Trophoblast cell (in vitro differentiated cells and primary cell): ENCODE results near the gene UBE2G1.
A peak's percentile ranks its signal among the peaks of the same experiment; 100 is the strongest.

Experiments used
- DNase-seq, 2 donors: peaks; one replicate each; pipeline ENCODE4 v3.0.0-alpha.2; 2016
- H2AFZ ChIP-seq: 2 replicates; pipeline ENCODE4 v1.6.1; 2013; ENCODE audit warnings: low read length, moderate library complexity, mild to moderate bottlenecking; ENCODE audit not compliant: insufficient read depth, poor library complexity
- H2AK5ac ChIP-seq: 2 replicates; pipeline ENCODE4 v1.6.1; 2013; ENCODE audit warnings: mild to moderate bottlenecking, low read length
- H2BK120ac ChIP-seq: 2 replicates; pipeline ENCODE4 v1.6.1; 2013; ENCODE audit warnings: low read length, mild to moderate bottlenecking, moderate library complexity; ENCODE audit not compliant: insufficient read depth, poor library complexity
- H2BK12ac ChIP-seq: 2 replicates; pipeline ENCODE4 v1.6.1; 2013; ENCODE audit warnings: mild to moderate bottlenecking, low read length, moderate library complexity
- H2BK5ac ChIP-seq: 2 replicates; pipeline ENCODE4 v1.6.1; 2013; ENCODE audit warnings: low read length, low read depth, moderate library complexity, mild to moderate bottlenecking; ENCODE audit not compliant: poor library complexity
- H3K14ac ChIP-seq: 2 replicates; pipeline ENCODE4 v1.6.1; 2013; ENCODE audit warnings: mild to moderate bottlenecking, low read length
- H3K18ac ChIP-seq: 2 replicates; pipeline ENCODE4 v1.6.1; 2013; ENCODE audit warnings: mild to moderate bottlenecking, low read length
- H3K23ac ChIP-seq: 2 replicates; pipeline ENCODE4 v1.6.1; 2013; ENCODE audit warnings: low read length
- H3K27ac ChIP-seq: 2 replicates; pipeline ENCODE4 v1.5.1; 2013; ENCODE audit warnings: low read depth, mild to moderate bottlenecking, inconsistent platforms, low read length, moderate library complexity
- H3K27me3 ChIP-seq: 2 replicates; pipeline ENCODE4 v1.6.1; 2013; ENCODE audit warnings: inconsistent platforms, mild to moderate bottlenecking, low read length, moderate library complexity; ENCODE audit not compliant: insufficient read depth
- H3K36me3 ChIP-seq, 2 experiments: 1 replicate in 1 of 2; 2 replicates in 1 of 2; pipeline ENCODE4 v1.6.1; 2013; ENCODE audit warnings: low read length in 2 of 2, mild to moderate bottlenecking in 2 of 2, moderate library complexity in 1 of 2; ENCODE audit not compliant: insufficient read depth in 2 of 2, control insufficient read depth in 1 of 2
- H3K4ac ChIP-seq: 2 replicates; pipeline ENCODE4 v1.6.1; 2013; ENCODE audit warnings: low read depth, mild to moderate bottlenecking, low read length, moderate library complexity
- H3K4me1 ChIP-seq, 2 experiments: 1 replicate in 1 of 2; 2 replicates in 1 of 2; pipeline ENCODE4 v1.6.1; 2013; ENCODE audit warnings: low read length in 2 of 2, mild to moderate bottlenecking in 2 of 2, moderate library complexity in 1 of 2; ENCODE audit not compliant: insufficient read depth in 2 of 2, control insufficient read depth in 1 of 2
- H3K4me2 ChIP-seq: 2 replicates; pipeline ENCODE4 v1.6.1; 2013; ENCODE audit warnings: inconsistent platforms, mild to moderate bottlenecking, low read length, moderate library complexity
- H3K4me3 ChIP-seq: 2 replicates; pipeline ENCODE4 v1.5.1; 2013; ENCODE audit warnings: mild to moderate bottlenecking, low read depth, low read length, inconsistent platforms
- H3K79me1 ChIP-seq: one replicate; pipeline ENCODE4 v1.6.1; 2013; ENCODE audit warnings: low read length
- H3K79me2 ChIP-seq: 2 replicates; pipeline ENCODE4 v1.6.1; 2013; ENCODE audit warnings: low read length, mild to moderate bottlenecking; ENCODE audit not compliant: control insufficient read depth, insufficient read depth, poor library complexity
- H3K9ac ChIP-seq: 2 replicates; pipeline ENCODE4 v1.6.1; 2013; ENCODE audit warnings: mild to moderate bottlenecking, low read length
- H3K9me3 ChIP-seq: 2 replicates; pipeline ENCODE4 v1.6.1; 2013; ENCODE audit warnings: low read depth, mild to moderate bottlenecking, control low read depth, inconsistent platforms, low read length; ENCODE audit not compliant: insufficient read depth
- H4K12ac ChIP-seq: 2 replicates; pipeline ENCODE4 v1.6.1; 2013; ENCODE audit warnings: low read depth, mild to moderate bottlenecking, low read length, moderate library complexity
- H4K8ac ChIP-seq: 2 replicates; pipeline ENCODE4 v1.6.1; 2013; ENCODE audit warnings: low read depth, mild to moderate bottlenecking, low read length, moderate library complexity
- H4K91ac ChIP-seq: one replicate; pipeline ENCODE4 v1.6.1; 2013; ENCODE audit warnings: low read depth, mild to moderate bottlenecking, low read length, moderate library complexity
- WGBS: extraction: QIAGEN DNeasy Blood & Tissue Kit; methylation state at CpG from one replicate; pipeline ENCODE4 v1.1.7; 2013; ENCODE audit warnings: missing lambda C conversion rate; ENCODE audit not compliant: insufficient read length, insufficient coverage; ENCODE audit errors: extremely low coverage; 5-methylcytosine and 5-hydroxymethylcytosine counted together

UBE2G1 gene

DNA sequence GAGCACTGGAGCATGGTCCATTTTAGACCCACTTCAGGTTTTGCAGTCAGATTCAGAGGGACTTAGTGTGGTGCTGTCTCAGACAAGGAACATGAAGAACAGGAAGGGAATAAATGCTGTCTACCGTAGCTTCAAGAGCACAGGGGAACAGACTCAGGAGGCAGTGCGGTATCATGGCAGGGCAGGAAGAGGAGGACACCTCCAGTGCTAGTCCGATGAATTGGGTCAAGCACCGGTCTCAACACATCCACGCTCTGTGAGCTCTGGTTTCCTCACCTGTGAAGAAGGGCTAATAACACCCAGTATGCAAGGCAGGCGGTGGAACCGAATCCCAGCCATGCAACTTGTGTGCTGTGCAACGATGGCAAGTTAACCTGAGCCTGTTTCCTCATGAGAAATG lies 99.1 kb downstream of the UBE2G1 start:
- Histone ChIP-seq H3K18ac (no peak overlapping the region), H4K8ac (no peak overlapping the region), H3K9me3 (no peaks in the 10 kb centered on the region), H3K14ac (no peak overlapping the region), H2BK120ac (no peak overlapping the region), H2AK5ac (no peak overlapping the region), H3K4ac (no peak overlapping the region), H2BK5ac (no peak overlapping the region), H3K9ac (no peak overlapping the region), H3K79me2 (peaks cover 13% of the 10 kb centered on the region), H3K4me1 (peaks cover 5 to 10% of the 10 kb centered on the region in 2 experiments), H3K36me3 (peaks cover 7 to 23% of the 10 kb centered on the region in 2 experiments), H3K79me1 (peaks cover 7% of the 10 kb centered on the region), H4K12ac (no peak overlapping the region), H4K91ac (no peak overlapping the region), H3K4me3 (no peak overlapping the region), H2AFZ (no peak overlapping the region), H3K4me2 (no peak overlapping the region), H3K23ac (no peak overlapping the region), H3K27me3 (no peaks in the 10 kb centered on the region), H3K27ac (no peak overlapping the region), H2BK12ac (no peak overlapping the region)
- no peak for DNase-seq
- WGBS = no CpG with 5 or more reads among the region's 8 CpGs

- DNase-seq = no peak
- no peak overlapping the region for H2AK5ac ChIP-seq
- no peak overlapping the region for H3K14ac ChIP-seq
- no peak overlapping the region for H2BK120ac ChIP-seq
- H3K79me1 ChIP-seq = peaks cover 7% of the 10 kb centered on the region
- no peak overlapping the region for H2AFZ ChIP-seq
- no peak overlapping the region for H2BK12ac ChIP-seq
- H2BK5ac ChIP-seq = no peak overlapping the region
- H3K18ac ChIP-seq = no peak overlapping the region
- no peaks in the 10 kb centered on the region for H3K27me3 ChIP-seq
- H3K4ac ChIP-seq = no peak overlapping the region
- no CpG with 5 or more reads among the region's 7 CpGs for WGBS
- peaks cover 19% of the 10 kb centered on the region for H3K79me2 ChIP-seq
- no peak overlapping the region for H3K4me2 ChIP-seq
- H3K27ac ChIP-seq = no peak overlapping the region
- no peaks in the 10 kb centered on the region for H3K9me3 ChIP-seq
- H3K9ac ChIP-seq = no peak overlapping the region
- no peak overlapping the region for H4K12ac ChIP-seq
- H4K8ac ChIP-seq = no peak overlapping the region
- H3K4me3 ChIP-seq = no peak overlapping the region
- no peak overlapping the region for H3K23ac ChIP-seq
- H3K4me1 ChIP-seq = peaks cover 12 to 13% of the 10 kb centered on the region in 2 experiments
- H4K91ac ChIP-seq = no peak overlapping the region
- peaks cover 9 to 22% of the 10 kb centered on the region in 2 experiments for H3K36me3 ChIP-seq
Observed at GRCh38 chr17:4266550-4266949, 99.9 kb downstream of the UBE2G1 start.

GRCh38 chr17:4263282-4264215 lies 102.9 kb downstream of the UBE2G1 start, which contains the start of gene ANKFY1:
Gene ANKFY1, minus strand, starts transcription at chr17:4263979. Its CDS starts 38 bp downstream, at chr17:4263941.
- H2AFZ ChIP-seq = peak within 1 kb of the TSS; percentile 68
- H3K27me3 ChIP-seq = no peaks in the 10 kb centered on the region
- peak within 1 kb of the TSS; percentile 89 for H3K9ac ChIP-seq
- peaks cover 14 to 18% of the 10 kb centered on the region in 2 experiments for H3K36me3 ChIP-seq
- peak within 1 kb of the TSS; percentile 71 for H3K4ac ChIP-seq
- peak within 1 kb of the TSS; percentile 98 for H3K4me3 ChIP-seq
- H3K27ac ChIP-seq = peak within 1 kb of the TSS; percentile 70
- H3K79me1 ChIP-seq = peaks cover 7% of the 10 kb centered on the region
- peak within 1 kb of the TSS; percentile 53 for H3K18ac ChIP-seq
- H2BK120ac ChIP-seq = peak within 1 kb of the TSS; percentile 23
- H3K4me2 ChIP-seq = peak within 1 kb of the TSS; percentile 95
- no peak within 1 kb of the TSS for H3K23ac ChIP-seq
- H3K79me2 ChIP-seq = peaks cover 19% of the 10 kb centered on the region
- H4K8ac ChIP-seq = peak within 1 kb of the TSS; percentile 86
- WGBS = no CpG with 5 or more reads among the region's 85 CpGs
- peaks cover 1% of the 10 kb centered on the region for H3K9me3 ChIP-seq
- peak within 1 kb of the TSS; percentile 60 for H4K12ac ChIP-seq
- peak within 1 kb of the TSS; percentile 75 for H4K91ac ChIP-seq
- H2AK5ac ChIP-seq = no peak within 1 kb of the TSS
- H3K4me1 ChIP-seq = peaks cover 12 to 13% of the 10 kb centered on the region in 2 experiments
- DNase-seq = peak; percentile 91 to 99
- H2BK5ac ChIP-seq = peak within 1 kb of the TSS; percentile 59
- H2BK12ac ChIP-seq = no peak within 1 kb of the TSS
- peak within 1 kb of the TSS; percentile 52 for H3K14ac ChIP-seq

GRCh38 chr17:4262703-4263102 lies 103.8 kb downstream of the UBE2G1 start:
- peaks cover 12 to 16% of the 10 kb centered on the region in 2 experiments for H3K36me3 ChIP-seq
- no peak overlapping the region for H3K27ac ChIP-seq
- peaks cover 1% of the 10 kb centered on the region for H3K9me3 ChIP-seq
- H4K91ac ChIP-seq = no peak overlapping the region
- H3K27me3 ChIP-seq = no peaks in the 10 kb centered on the region
- H3K79me2 ChIP-seq = peaks cover 19% of the 10 kb centered on the region
- H3K18ac ChIP-seq = no peak overlapping the region
- H2AFZ ChIP-seq = no peak overlapping the region
- no peak overlapping the region for H3K23ac ChIP-seq
- H2AK5ac ChIP-seq = no peak overlapping the region
- H2BK12ac ChIP-seq = no peak overlapping the region
- H3K4me2 ChIP-seq = peak overlapping the region; percentile 95
- peaks cover 12 to 13% of the 10 kb centered on the region in 2 experiments for H3K4me1 ChIP-seq
- H3K79me1 ChIP-seq = peaks cover 7% of the 10 kb centered on the region
- peak overlapping the region; percentile 71 for H3K4ac ChIP-seq
- H4K8ac ChIP-seq = no peak overlapping the region
- no peak overlapping the region for H4K12ac ChIP-seq
- H2BK5ac ChIP-seq = no peak overlapping the region
- H3K14ac ChIP-seq = no peak overlapping the region
- no CpG with 5 or more reads among the region's 8 CpGs for WGBS
- H2BK120ac ChIP-seq = no peak overlapping the region
- H3K9ac ChIP-seq = peak overlapping the region; percentile 89
- peak overlapping the region; percentile 98 for H3K4me3 ChIP-seq
- no peak for DNase-seq
